OCI-LY7 (cell line): ENCODE measurements around the gene DOCK1.

Experiments used
- EZH2phosphoT487 ChIP-seq: fragments of 200-600 bp; sonication (generic); IDR thresholded peaks from 2 replicates; pipeline ENCODE4 v1.6.1; 2018; ENCODE audit warnings: low read depth, borderline replicate concordance, mild to moderate bottlenecking, mixed run types, antibody characterized with exemption, low read length, moderate library complexity, mixed read lengths
- TF ChIP-seq, protein P1 (sequence below): fragments of 200-600 bp; sonication (generic); conservative IDR thresholded peaks from 2 replicates; pipeline ENCODE4 v1.5.1; 2014; ENCODE audit warnings: mild to moderate bottlenecking, antibody characterized with exemption, low read length, moderate library complexity, mixed read lengths

DNA sequence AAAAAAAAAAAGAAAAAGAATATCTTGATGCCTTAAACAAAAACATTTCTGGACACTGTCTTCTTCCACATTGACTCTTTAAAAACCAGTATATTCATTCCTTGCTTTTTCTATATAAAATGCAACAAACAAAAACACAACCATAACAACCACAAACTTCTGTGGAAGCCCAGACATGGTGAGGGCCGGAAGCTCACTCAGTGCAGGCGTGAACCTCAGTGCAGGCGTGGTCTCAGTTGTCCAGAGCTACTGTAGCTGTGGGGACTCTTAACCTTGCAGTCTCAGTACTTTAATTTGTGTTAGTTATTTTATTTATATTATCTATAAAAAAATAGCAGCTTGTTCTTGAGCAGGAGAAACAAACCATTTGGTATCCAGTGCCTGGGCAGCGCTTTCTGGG lies 131.8 kb downstream of the DOCK1 start:
- TF ChIP-seq, protein P1, sequence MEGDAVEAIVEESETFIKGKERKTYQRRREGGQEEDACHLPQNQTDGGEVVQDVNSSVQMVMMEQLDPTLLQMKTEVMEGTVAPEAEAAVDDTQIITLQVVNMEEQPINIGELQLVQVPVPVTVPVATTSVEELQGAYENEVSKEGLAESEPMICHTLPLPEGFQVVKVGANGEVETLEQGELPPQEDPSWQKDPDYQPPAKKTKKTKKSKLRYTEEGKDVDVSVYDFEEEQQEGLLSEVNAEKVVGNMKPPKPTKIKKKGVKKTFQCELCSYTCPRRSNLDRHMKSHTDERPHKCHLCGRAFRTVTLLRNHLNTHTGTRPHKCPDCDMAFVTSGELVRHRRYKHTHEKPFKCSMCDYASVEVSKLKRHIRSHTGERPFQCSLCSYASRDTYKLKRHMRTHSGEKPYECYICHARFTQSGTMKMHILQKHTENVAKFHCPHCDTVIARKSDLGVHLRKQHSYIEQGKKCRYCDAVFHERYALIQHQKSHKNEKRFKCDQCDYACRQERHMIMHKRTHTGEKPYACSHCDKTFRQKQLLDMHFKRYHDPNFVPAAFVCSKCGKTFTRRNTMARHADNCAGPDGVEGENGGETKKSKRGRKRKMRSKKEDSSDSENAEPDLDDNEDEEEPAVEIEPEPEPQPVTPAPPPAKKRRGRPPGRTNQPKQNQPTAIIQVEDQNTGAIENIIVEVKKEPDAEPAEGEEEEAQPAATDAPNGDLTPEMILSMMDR = no peak
- no peak for TF ChIP-seq EZH2phosphoT487
